ENCODE results near the gene SUPT4H1.

SUPT4H1 gene

GRCh38 chr17:58316260-58316960 is 35.6 kb downstream of the SUPT4H1 start:
- DNase-seq, result no peak

GRCh38 chr17:58315750-58316149 is 36.3 kb downstream of the SUPT4H1 start:
- no peak for DNase-seq

GRCh38 chr17:58315281-58315711 is 36.7 kb downstream of the SUPT4H1 start:
- DNase-seq, result no peak

GRCh38 chr17:58314706-58315015 is 37.3 kb downstream of the SUPT4H1 start:
- no peak for DNase-seq

GRCh38 chr17:58313815-58314705 is 37.9 kb downstream of the SUPT4H1 start:
- no peak for DNase-seq

GRCh38 chr17:58312829-58313228 is 39.2 kb downstream of the SUPT4H1 start:
- DNase-seq, result no peak

GRCh38 chr17:58312021-58312630 is 39.9 kb downstream of the SUPT4H1 start:
- DNase-seq, result no peak

GRCh38 chr17:58311429-58311894 is 40.5 kb downstream of the SUPT4H1 start:
- no peak for DNase-seq

- no peak for DNase-seq
Measured at GRCh38 chr17:58310511-58311428, 41.2 kb downstream of the SUPT4H1 start.

GRCh38 chr17:58309918-58310259 is 42.1 kb downstream of the SUPT4H1 start:
- DNase-seq, result no peak

- DNase-seq, result no peak
Measured at GRCh38 chr17:58308985-58309917, 42.8 kb downstream of the SUPT4H1 start.

GRCh38 chr17:58308173-58308984 is 43.6 kb downstream of the SUPT4H1 start:
- DNase-seq, result no peak

GRCh38 chr17:58307468-58308172 is 44.4 kb downstream of the SUPT4H1 start:
- DNase-seq, result no peak

- no peak for DNase-seq
Measured at GRCh38 chr17:58306131-58306951, 45.7 kb downstream of the SUPT4H1 start.

GRCh38 chr17:58305626-58306025 is 46.4 kb downstream of the SUPT4H1 start:
- no peak for DNase-seq

- no peak for DNase-seq
Measured at GRCh38 chr17:58304750-58305486, 47.1 kb downstream of the SUPT4H1 start.

- DNase-seq, result peak; percentile 8
Measured at GRCh38 chr17:58303971-58304749, 47.8 kb downstream of the SUPT4H1 start.
